Spinal cord (tissue), 10 donors: ENCODE results near the gene PLOD2. TPM values are rescaled to one million over a fixed set of nuclear protein-coding genes. Genes with fewer than 3 reads are reported as not detected.

ENCODE experiments used
- DNase-seq, 6 donors: peaks; one replicate each; pipeline versions ENCODE4 v3.0.0 to v3.0.0-alpha.2; 2013 to 2015; ENCODE audit warnings: low spot score in 6 of 6, low read depth in 4 of 6
- H3K27ac ChIP-seq: one replicate; pipeline ENCODE4 v1.5.1; 2013; ENCODE audit warnings: low read depth, low read length, control low read depth
- H3K27me3 ChIP-seq: one replicate; pipeline ENCODE4 v1.6.1; 2013; ENCODE audit warnings: low read length; ENCODE audit not compliant: control insufficient read depth, insufficient read depth
- H3K36me3 ChIP-seq: one replicate; pipeline ENCODE4 v1.6.1; 2013; ENCODE audit warnings: low read length; ENCODE audit not compliant: control insufficient read depth, insufficient read depth
- H3K4me1 ChIP-seq: one replicate; pipeline ENCODE4 v1.6.1; 2013; ENCODE audit warnings: low read length; ENCODE audit not compliant: control insufficient read depth, insufficient read depth
- H3K4me3 ChIP-seq: one replicate; pipeline ENCODE4 v1.5.1; 2013; ENCODE audit warnings: low read depth, low read length, control low read depth
- H3K9me3 ChIP-seq: one replicate; pipeline ENCODE4 v1.6.1; 2013; ENCODE audit warnings: low read length; ENCODE audit not compliant: control insufficient read depth, insufficient read depth
- WGBS: methylation state at CpG from one replicate; pipeline ENCODE4 v1.1.5; 2013; ENCODE audit warnings: missing lambda C conversion rate; ENCODE audit not compliant: insufficient coverage; 5-methylcytosine and 5-hydroxymethylcytosine counted together
- polyA plus RNA-seq, 2 donors: library from polyadenylated mRNA; unstranded; fragments of 120-200 nt; gene quantifications; one replicate each; pipeline ENCODE4 v1.2.1, GENCODE V29; 2013; ENCODE audit not compliant: insufficient read length in 2 of 2
- total RNA-seq, 2 donors: library from RNA; depleted of rRNA in 1 of 2; stranded (reverse); fragments of 120-200 nt in 1 of 2; fragments of >200 nt in 1 of 2; gene quantifications; one replicate each; pipeline versions ENCODE4 v1.2.3 to v1.2.4, GENCODE V29; 2013 to 2014
- donor health status: healthy.

The PLOD2 gene
- total and polyA plus RNA-seq, 4 donors = 44.6 to 71.7 (median 64.4) TPM

GRCh38 chr3:146189519-146190173, 28.7 kb upstream of the PLOD2 start:
- Histone ChIP-seq H3K4me1 (no peaks in the 10 kb centered on the region), H3K9me3 (no peaks in the 10 kb centered on the region), H3K4me3 (no peak overlapping the region), H3K36me3 (no peaks in the 10 kb centered on the region), H3K27ac (no peak overlapping the region), H3K27me3 (no peaks in the 10 kb centered on the region)
- peak in 3 of 6 donors; percentile 35 to 81 (median 73) for DNase-seq
- WGBS = 9% methylated on average over 5 of the region's 6 CpGs

- no peak overlapping the region for H3K4me3 ChIP-seq
- H3K27ac ChIP-seq = no peak overlapping the region
- H3K4me1 ChIP-seq = no peaks in the 10 kb centered on the region
- H3K36me3 ChIP-seq = no peaks in the 10 kb centered on the region
- peak in 3 of 6 donors; percentile 53 to 86 (median 70) for DNase-seq
- no peaks in the 10 kb centered on the region for H3K9me3 ChIP-seq
- H3K27me3 ChIP-seq = no peaks in the 10 kb centered on the region
- WGBS = no CpG with 5 or more reads among the region's 2 CpGs
Observed at GRCh38 chr3:146187334-146187950, 26.5 kb upstream of the PLOD2 start.

DNA sequence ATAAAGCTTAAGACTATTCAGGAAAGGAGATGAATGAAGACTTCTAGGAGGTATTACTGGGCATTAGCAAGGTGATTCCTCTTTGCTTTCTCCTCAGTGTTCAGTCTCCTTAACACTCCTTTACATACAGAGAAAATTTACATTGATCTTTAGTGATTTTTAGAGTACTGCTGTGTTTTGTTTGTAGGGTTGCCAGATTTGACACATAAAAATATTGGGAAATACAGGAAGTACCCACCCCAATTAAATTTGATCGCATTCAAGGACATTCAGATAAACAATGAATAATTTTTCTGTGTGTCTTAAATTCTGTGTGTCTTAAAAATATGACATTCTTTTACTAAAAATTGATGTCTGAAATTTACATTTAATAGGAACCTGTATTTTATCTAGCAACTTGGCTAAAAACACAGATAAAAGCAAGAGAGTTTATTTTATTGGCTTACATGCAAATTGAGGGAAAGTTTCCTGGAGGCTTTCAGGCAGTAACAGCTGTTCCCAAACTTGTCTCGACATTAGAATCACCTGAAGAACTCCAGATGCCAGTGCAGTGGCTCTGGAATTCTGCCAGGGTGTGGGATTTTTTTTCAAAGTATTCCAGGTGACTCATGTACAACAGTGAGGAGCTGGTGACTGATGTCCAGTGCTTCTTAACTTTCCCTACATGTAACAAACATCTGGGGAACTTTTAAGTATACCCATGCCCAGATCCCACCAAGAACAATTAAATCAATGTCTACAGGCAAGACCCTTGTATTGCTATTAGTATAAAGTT, 23.4 kb upstream of the PLOD2 start:
- 83% methylated on average over 1 of the region's 2 CpGs for WGBS
- H3K4me3 ChIP-seq = no peak overlapping the region
- H3K9me3 ChIP-seq = no peaks in the 10 kb centered on the region
- no peak overlapping the region for H3K27ac ChIP-seq
- no peaks in the 10 kb centered on the region for H3K4me1 ChIP-seq
- no peaks in the 10 kb centered on the region for H3K27me3 ChIP-seq
- DNase-seq = peak in 1 of 6 donors; percentile 22
- H3K36me3 ChIP-seq = no peaks in the 10 kb centered on the region

DNA sequence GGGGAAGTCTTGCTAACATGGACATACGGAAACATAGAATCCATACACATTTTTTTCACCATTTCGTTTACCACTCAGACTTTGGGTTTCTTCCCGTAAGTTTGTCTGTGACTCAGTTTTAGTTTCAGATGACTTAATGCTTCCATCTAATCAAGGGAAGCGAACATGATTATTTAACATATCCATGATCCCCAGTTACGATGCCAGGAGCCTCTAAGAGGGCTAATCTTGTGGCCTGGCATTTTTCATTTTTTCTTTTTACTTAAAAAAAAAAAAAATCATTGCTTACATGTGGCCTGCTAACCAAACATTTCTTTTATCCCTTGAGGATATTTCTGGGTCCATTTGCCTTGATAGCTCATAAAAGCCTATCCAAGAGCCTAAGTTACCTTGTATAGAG, 20.2 kb upstream of the PLOD2 start:
- no peaks in the 10 kb centered on the region for H3K36me3 ChIP-seq
- H3K4me1 ChIP-seq = no peaks in the 10 kb centered on the region
- no peaks in the 10 kb centered on the region for H3K9me3 ChIP-seq
- WGBS = 96% methylated on average over 5 of the region's 5 CpGs
- H3K27ac ChIP-seq = no peak overlapping the region
- DNase-seq = no peak
- H3K4me3 ChIP-seq = no peak overlapping the region
- no peaks in the 10 kb centered on the region for H3K27me3 ChIP-seq

GRCh38 chr3:146180376-146180775, 19.4 kb upstream of the PLOD2 start:
- Histone ChIP-seq H3K4me1 (no peaks in the 10 kb centered on the region), H3K9me3 (no peaks in the 10 kb centered on the region), H3K27me3 (no peaks in the 10 kb centered on the region), H3K4me3 (no peak overlapping the region), H3K27ac (no peak overlapping the region), H3K36me3 (no peaks in the 10 kb centered on the region)
- DNase-seq = no peak
- 97% methylated on average over 3 of the region's 6 CpGs for WGBS

DNA sequence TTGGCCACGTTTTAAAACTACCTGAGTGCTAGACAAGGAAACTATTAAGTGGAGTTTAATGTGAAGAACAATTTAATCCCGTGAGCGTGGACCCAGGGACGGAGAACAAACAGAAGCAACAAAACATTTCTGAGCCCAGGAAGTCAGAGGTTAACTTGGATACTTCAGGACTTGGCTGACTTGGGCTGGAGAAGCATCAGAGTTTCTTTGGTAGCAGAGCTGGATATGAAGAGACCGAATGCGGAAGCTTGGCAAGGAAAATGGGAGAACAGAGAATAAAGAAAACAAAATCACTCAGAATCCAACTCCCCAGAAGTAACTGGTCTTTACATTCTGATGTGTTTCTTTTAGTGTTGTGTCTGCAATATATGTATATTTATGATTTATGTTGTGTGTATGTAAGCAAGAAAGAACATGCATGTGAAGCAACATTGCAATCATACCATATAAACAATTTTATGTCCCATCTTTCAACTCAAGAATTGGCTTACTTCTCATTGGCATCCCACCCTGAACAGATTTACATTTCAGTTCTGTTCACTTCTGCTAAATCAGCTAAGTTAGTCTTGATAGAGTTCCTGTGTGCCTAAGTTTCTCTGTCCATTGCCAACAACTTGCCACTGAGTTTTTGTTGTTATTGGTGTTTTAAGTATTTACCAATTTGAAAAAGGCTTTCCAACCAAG, 17.2 kb upstream of the PLOD2 start:
- DNase-seq = peak in 1 of 6 donors; percentile 71

GRCh38 chr3:146177519-146177918, 16.5 kb upstream of the PLOD2 start:
- peak in 2 of 6 donors; percentile 35 to 80 for DNase-seq
- H3K4me3 ChIP-seq = no peak overlapping the region
- H3K9me3 ChIP-seq = no peaks in the 10 kb centered on the region
- H3K27me3 ChIP-seq = no peaks in the 10 kb centered on the region
- H3K36me3 ChIP-seq = no peaks in the 10 kb centered on the region
- WGBS = 17% methylated on average over 1 of the region's 1 CpG
- H3K27ac ChIP-seq = peak overlapping the region; percentile 72
- no peaks in the 10 kb centered on the region for H3K4me1 ChIP-seq

More for the DNA sequence above, 17.2 kb upstream of the PLOD2 start:
- no peaks in the 10 kb centered on the region for H3K4me1 ChIP-seq
- no peaks in the 10 kb centered on the region for H3K36me3 ChIP-seq
- no peaks in the 10 kb centered on the region for H3K27me3 ChIP-seq
- 52% methylated on average over 4 of the region's 6 CpGs for WGBS
- H3K9me3 ChIP-seq = no peaks in the 10 kb centered on the region
- H3K4me3 ChIP-seq = no peak overlapping the region
- H3K27ac ChIP-seq = peak overlapping the region; percentile 72

DNA sequence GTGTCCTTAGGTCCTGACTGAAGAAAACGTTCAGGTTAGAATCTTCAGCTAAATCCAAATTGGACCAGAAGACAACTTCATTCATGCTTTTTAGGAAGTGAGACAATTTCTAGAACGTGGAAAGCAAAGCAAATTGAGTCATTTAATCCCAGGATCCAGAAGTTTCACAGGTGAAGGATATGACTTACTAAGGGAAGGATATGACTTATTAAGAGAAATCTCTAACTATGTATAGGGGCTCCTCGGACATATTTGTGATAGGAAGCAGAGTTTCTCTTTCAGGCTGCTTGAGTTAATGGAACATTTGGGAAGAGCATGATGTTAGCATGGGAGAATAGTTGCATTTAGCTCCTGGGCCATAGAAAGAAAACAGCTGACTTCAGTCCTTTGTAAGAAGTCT, 16.1 kb upstream of the PLOD2 start:
- no peak for DNase-seq
- Histone ChIP-seq H3K36me3 (no peaks in the 10 kb centered on the region), H3K27me3 (no peaks in the 10 kb centered on the region), H3K4me3 (no peak overlapping the region), H3K4me1 (no peaks in the 10 kb centered on the region), H3K9me3 (no peaks in the 10 kb centered on the region), H3K27ac (peak overlapping the region; percentile 72)
- WGBS = 57% methylated on average over 2 of the region's 3 CpGs

- no peaks in the 10 kb centered on the region for H3K36me3 ChIP-seq
- no peaks in the 10 kb centered on the region for H3K4me1 ChIP-seq
- WGBS = 93% methylated on average over 1 of the region's 1 CpG
- H3K27me3 ChIP-seq = no peaks in the 10 kb centered on the region
- no peaks in the 10 kb centered on the region for H3K9me3 ChIP-seq
- no peak overlapping the region for H3K4me3 ChIP-seq
- no peak for DNase-seq
- no peak overlapping the region for H3K27ac ChIP-seq
Observed at GRCh38 chr3:146172586-146172985, 11.6 kb upstream of the PLOD2 start.
